Spleen (tissue), 11 donors: Measurements from ENCODE around the gene PGP. TPM values are rescaled to one million over a fixed set of nuclear protein-coding genes. Genes with fewer than 3 reads are reported as not detected.

Source experiments
- DNase-seq: peaks from one replicate; pipeline ENCODE4 v3.0.0-alpha.2; 2020
- H3K27ac ChIP-seq, 8 donors: fragments of 200-600 bp; sonication (generic) in 7 of 8; 1 replicate in 4 of 8; 2 replicates in 4 of 8; pipeline versions ENCODE4 v1.5.0 to v1.8.0; 2016 to 2021; ENCODE audit warnings: inconsistent platforms in 4 of 8, mild to moderate bottlenecking in 4 of 8, moderate library complexity in 1 of 8
- H3K27me3 ChIP-seq, 7 donors: fragments of 200-600 bp; sonication (generic) in 6 of 7; replicated peaks in 1 of 7; 1 replicate in 4 of 7; 2 replicates in 3 of 7; pipeline versions ENCODE4 v1.5.0 to v1.8.0; 2016 to 2021; ENCODE audit warnings: inconsistent platforms in 3 of 7, mild to moderate bottlenecking in 1 of 7
- H3K36me3 ChIP-seq, 6 donors: fragments of 200-600 bp; sonication (generic) in 5 of 6; 1 replicate in 4 of 6; 2 replicates in 2 of 6; pipeline versions ENCODE4 v1.5.0 to v1.8.0; 2016 to 2021; ENCODE audit warnings: inconsistent platforms in 2 of 6
- H3K4me1 ChIP-seq, 6 donors: fragments of 200-600 bp; sonication (generic) in 5 of 6; 1 replicate in 3 of 6; 2 replicates in 3 of 6; pipeline versions ENCODE4 v1.5.0 to v1.8.0; 2016 to 2021; ENCODE audit warnings: inconsistent platforms in 3 of 6
- H3K4me3 ChIP-seq, 8 donors: fragments of 200-600 bp; sonication (generic) in 7 of 8; 1 replicate in 4 of 8; 2 replicates in 4 of 8; pipeline versions ENCODE4 v1.5.0 to v1.8.0; 2016 to 2021; ENCODE audit warnings: inconsistent platforms in 4 of 8, mild to moderate bottlenecking in 4 of 8, moderate library complexity in 2 of 8
- H3K9me3 ChIP-seq, 8 donors: fragments of 200-600 bp; sonication (generic) in 7 of 8; 1 replicate in 4 of 8; 2 replicates in 4 of 8; pipeline versions ENCODE4 v1.5.0 to v1.8.0; 2016 to 2021; ENCODE audit warnings: inconsistent platforms in 4 of 8
- POLR2A ChIP-seq, 3 donors: fragments of 450-650 bp; IDR thresholded peaks; one replicate each; pipeline ENCODE4 v1.5.1; 2017; ENCODE audit warnings: antibody characterized with exemption in 3 of 3, mild to moderate bottlenecking in 1 of 3
- POLR2AphosphoS5 ChIP-seq, 3 donors: sonication (generic); formaldehyde crosslinking; IDR thresholded peaks; one replicate each; pipeline ENCODE4 v1.5.1; 2017; ENCODE audit warnings: antibody characterized with exemption in 3 of 3
- WGBS, 5 donors: extraction: QIAGEN DNeasy Blood & Tissue Kit in 3 of 5; methylation state at CpG; one replicate each; pipeline versions ENCODE4 v1.1.5 to v1.1.7; 2013 to 2018; 5-methylcytosine and 5-hydroxymethylcytosine counted together
- intact Hi-C: fragments of 100-400 bp; cut with DNase I; formaldehyde crosslinking; loops from one replicate; pipeline ENCODE4 v1.15.0; 2023; ENCODE audit warnings: low total_unique reads
- polyA plus RNA-seq, 3 donors: library from polyadenylated mRNA; stranded (reverse); fragments of 200-250 nt; gene quantifications; one replicate each; pipeline ENCODE4 v1.2.1, GENCODE V29; 2013
- total RNA-seq, 7 donors: library from RNA; depleted of rRNA in 3 of 7; stranded (reverse); fragments of >200 nt in 3 of 7; fragmentation: NEBNext Ultra II Directional in 4 of 7; extraction: Animal tissue kit (Norgen Biotek cat#: 25700) in 4 of 7; gene quantifications; one replicate each; pipeline versions ENCODE4 v1.1.0 to v1.2.1, GENCODE V29; 2016 to 2021
- TF ChIP-seq, protein P1 (sequence below), 11 experiments: fragments of 200-600 bp in 7 of 11; fragments of 450-650 bp in 4 of 11; sonication (generic) in 4 of 11; IDR thresholded peaks in 8 of 11; conservative IDR thresholded peaks in 3 of 11; 1 replicate in 7 of 11; 2 replicates in 4 of 11; pipeline versions ENCODE4 v1.4.0 to v1.8.0; 2016 to 2021; ENCODE audit warnings: antibody characterized with exemption in 11 of 11, inconsistent platforms in 4 of 11, mild to moderate bottlenecking in 1 of 11
- donor health status: healthy with polysubstance abuse.
- donor health status: DM: no; HTN: no; CAD: no; lungs with moderate emphysema.
- donor health status: DM: no; HTN: no; CAD: no.
- donor health status: Bipolar disorder and iron deficiency.
- donor health status: healthy.
- donor health status: DM: no; HTN: no; CAD: no.
- donor health status: DM: yes; HTN: yes; CAD: no.

PGP gene
- total and polyA plus RNA-seq, 10 donors = 9.3 to 20.2 (median 13.7) TPM

DNA sequence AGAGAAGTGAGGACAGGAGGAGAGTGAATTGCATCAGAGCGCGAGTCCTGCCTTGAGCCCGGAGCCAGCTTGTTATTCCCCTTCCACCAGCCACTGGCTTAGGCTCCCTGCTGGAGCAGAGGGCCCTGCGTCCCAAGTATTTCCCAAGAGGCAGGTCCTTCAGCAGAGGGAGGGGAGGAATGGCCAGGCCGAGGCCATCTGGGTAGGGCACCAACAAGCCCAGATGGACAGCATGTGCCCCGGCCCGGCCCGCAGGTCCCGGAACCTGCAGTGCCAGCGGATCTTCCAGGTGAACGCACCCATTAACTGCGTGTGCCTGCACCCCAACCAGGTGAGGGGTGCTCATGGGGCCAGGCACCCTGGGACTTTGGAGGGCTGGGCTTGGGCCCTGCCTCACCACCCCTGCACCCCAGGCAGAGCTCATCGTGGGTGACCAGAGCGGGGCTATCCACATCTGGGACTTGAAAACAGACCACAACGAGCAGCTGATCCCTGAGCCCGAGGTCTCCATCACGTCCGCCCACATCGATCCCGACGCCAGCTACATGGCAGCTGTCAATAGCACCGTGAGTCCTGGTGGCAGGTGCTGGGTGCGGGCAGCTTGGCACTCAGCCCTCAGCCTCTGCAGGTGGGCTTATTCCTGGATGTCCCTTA is 7.7 kb downstream of the PGP start:
- H3K4me1 ChIP-seq = peaks cover 12 to 54% (median 34%) of the 10 kb centered on the region in 6 donors
- TF ChIP-seq POLR2AphosphoS5 (IDR thresholded peaks at IDR 0.05) = peak in 1 of 3 donors; percentile 43
- no peak for TF ChIP-seq POLR2A (IDR thresholded peaks at IDR 0.05)
- no peaks in the 10 kb centered on the region for H3K9me3 ChIP-seq
- WGBS, 5 donors = 84 to 94% (median 90%) methylated on average over 10 to 23 of the region's 23 CpGs
- H3K27me3 ChIP-seq = no peaks in the 10 kb centered on the region
- H3K36me3 ChIP-seq = peaks cover 0 to 46% (median 33%) of the 10 kb centered on the region in 6 donors
- H3K4me3 ChIP-seq = peak overlapping the region in 1 of 8 donors; percentile 82
- DNase-seq = no peak
- H3K27ac ChIP-seq = peak overlapping the region in 2 of 8 donors; percentile 97 to 99
- intact Hi-C loops = no loop called here

DNA sequence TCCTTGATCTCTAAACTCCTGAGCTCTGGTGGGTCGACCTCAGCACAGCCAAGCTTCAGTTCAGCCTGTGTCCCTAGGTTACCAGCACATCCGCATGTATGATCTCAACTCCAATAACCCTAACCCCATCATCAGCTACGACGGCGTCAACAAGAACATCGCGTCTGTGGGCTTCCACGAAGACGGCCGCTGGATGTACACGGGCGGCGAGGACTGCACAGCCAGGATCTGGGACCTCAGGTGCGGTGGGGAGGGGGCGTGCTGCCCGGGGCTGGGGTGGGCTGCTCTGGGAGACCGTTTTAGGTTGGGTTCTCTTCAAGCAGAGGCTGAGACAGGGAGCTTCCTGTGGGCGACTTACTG is 8.2 kb downstream of the PGP start:
- 74 to 87% (median 81%) methylated on average over 18 of the region's 18 CpGs for WGBS, 5 donors
- Histone ChIP-seq H3K4me3 (peak overlapping the region in 6 of 8 donors; percentile 61 to 82 (median 68)), H3K27ac (peak overlapping the region in 5 of 8 donors; percentile 97 to 99 (median 98)), H3K9me3 (no peaks in the 10 kb centered on the region), H3K36me3 (peaks cover 0 to 43% (median 33%) of the 10 kb centered on the region in 6 donors), H3K27me3 (no peaks in the 10 kb centered on the region), H3K4me1 (peaks cover 12 to 49% (median 32%) of the 10 kb centered on the region in 6 donors)
- TF ChIP-seq, protein P1, sequence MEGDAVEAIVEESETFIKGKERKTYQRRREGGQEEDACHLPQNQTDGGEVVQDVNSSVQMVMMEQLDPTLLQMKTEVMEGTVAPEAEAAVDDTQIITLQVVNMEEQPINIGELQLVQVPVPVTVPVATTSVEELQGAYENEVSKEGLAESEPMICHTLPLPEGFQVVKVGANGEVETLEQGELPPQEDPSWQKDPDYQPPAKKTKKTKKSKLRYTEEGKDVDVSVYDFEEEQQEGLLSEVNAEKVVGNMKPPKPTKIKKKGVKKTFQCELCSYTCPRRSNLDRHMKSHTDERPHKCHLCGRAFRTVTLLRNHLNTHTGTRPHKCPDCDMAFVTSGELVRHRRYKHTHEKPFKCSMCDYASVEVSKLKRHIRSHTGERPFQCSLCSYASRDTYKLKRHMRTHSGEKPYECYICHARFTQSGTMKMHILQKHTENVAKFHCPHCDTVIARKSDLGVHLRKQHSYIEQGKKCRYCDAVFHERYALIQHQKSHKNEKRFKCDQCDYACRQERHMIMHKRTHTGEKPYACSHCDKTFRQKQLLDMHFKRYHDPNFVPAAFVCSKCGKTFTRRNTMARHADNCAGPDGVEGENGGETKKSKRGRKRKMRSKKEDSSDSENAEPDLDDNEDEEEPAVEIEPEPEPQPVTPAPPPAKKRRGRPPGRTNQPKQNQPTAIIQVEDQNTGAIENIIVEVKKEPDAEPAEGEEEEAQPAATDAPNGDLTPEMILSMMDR (IDR thresholded peaks at IDR 0.05 in 8 of 11, conservative IDR thresholded peaks at IDR 0.05 in 3 of 11) = no peak
- no peak for TF ChIP-seq POLR2AphosphoS5 (IDR thresholded peaks at IDR 0.05)
- TF ChIP-seq POLR2A (IDR thresholded peaks at IDR 0.05) = no peak
- no peak for DNase-seq
- intact Hi-C loops = no loop called here

DNA sequence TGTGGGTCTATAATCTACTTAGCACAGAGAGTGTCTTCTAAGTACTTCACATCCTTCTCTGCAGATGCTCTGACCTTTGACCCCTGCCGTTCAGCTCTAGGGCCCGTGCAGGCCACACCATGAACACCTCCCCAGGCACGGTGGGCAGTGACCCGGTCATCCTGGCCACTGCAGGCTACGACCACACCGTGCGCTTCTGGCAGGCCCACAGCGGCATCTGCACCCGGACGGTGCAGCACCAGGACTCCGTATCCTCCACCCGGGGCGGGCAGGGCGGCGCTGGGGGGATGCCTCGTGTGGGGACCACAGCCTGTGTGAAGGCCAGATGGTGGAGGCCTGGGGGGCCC is 8.7 kb downstream of the PGP start:
- Histone ChIP-seq H3K4me1 (peaks cover 12 to 49% (median 32%) of the 10 kb centered on the region in 6 donors), H3K27ac (peak overlapping the region; percentile 93 to 99 (median 98)), H3K27me3 (no peaks in the 10 kb centered on the region), H3K9me3 (no peaks in the 10 kb centered on the region), H3K36me3 (peaks cover 0 to 43% (median 33%) of the 10 kb centered on the region in 6 donors), H3K4me3 (peak overlapping the region; percentile 56 to 82 (median 64))
- intact Hi-C loops = no loop called here
- TF ChIP-seq, protein P1 (IDR thresholded peaks at IDR 0.05 in 8 of 11, conservative IDR thresholded peaks at IDR 0.05 in 3 of 11) = peak in 1 of 11 experiments; percentile 3
- TF ChIP-seq POLR2A (IDR thresholded peaks at IDR 0.05) (no peak), POLR2AphosphoS5 (IDR thresholded peaks at IDR 0.05) (no peak)
- WGBS, 5 donors = 14 to 23% (median 15%) methylated on average over 7 to 16 of the region's 16 CpGs
- DNase-seq = peak; percentile 91

DNA sequence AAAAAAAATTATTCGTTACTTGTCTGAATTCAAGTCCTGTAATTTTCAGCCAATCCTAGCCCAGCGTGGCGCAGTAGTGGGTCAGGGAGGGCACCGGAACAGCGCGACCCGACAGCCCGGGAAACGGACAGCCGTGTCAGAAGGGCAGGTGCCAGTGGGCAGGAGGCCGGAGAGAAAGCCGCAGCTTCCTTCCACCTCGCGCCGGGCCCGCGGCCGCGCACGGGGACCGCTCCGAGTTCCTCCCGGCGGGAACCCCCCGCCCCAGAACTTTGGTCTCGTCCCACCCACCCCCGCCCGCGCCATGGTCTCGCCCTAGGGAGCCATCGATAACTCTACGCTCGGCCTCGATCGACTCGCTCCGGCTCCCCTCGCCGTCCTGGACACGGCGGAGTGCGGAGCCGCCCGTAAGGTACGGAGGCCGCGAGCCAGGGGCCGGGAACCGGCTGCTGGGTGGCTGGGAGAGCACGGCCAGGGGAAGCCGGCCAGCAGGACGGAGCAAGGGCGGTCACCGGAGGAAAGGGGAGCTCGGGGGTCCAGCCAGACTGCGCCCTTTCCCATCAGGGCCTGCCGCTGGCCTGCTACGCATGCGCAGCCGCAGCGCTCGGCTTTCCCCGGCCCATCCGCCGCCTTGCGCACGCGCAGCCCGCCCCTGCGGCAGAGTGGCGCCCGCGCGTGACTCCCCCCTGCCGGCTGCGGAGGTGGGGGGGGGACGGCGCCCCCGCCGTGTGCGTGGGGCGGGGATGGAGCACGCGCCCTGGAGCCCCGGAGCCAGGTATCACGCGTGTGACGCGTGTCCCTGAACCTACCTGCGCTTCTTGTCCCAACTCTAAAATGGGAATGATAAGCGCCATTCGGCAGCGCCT is 9.3 kb downstream of the PGP start, which contains the start of gene MLST8:
TSS of gene MLST8 (plus strand) at position 351 of the 863 bp plus-strand sequence. CDS start 632 bp downstream, outside the sequence.
- no peaks in the 10 kb centered on the region for H3K9me3 ChIP-seq
- H3K4me3 ChIP-seq = peak within 1 kb of the TSS; percentile 56 to 82 (median 64)
- peaks cover 0 to 39% (median 33%) of the 10 kb centered on the region in 6 donors for H3K36me3 ChIP-seq
- peak within 1 kb of the TSS; percentile 93 to 99 (median 98) for H3K27ac ChIP-seq
- WGBS, 5 donors = 0% methylated on average over 21 to 93 of the region's 93 CpGs
- peak; percentile 97 for DNase-seq
- peak; percentile 93 to 98 (median 95) for TF ChIP-seq POLR2AphosphoS5 (IDR thresholded peaks at IDR 0.05)
- TF ChIP-seq POLR2A (IDR thresholded peaks at IDR 0.05) = peak; percentile 61 to 73 (median 62)
- TF ChIP-seq, protein P1 (IDR thresholded peaks at IDR 0.05 in 8 of 11, conservative IDR thresholded peaks at IDR 0.05 in 3 of 11) = peak in 5 of 11 experiments; percentile 8 to 56 (median 45)
- no peaks in the 10 kb centered on the region for H3K27me3 ChIP-seq
- H3K4me1 ChIP-seq = peaks cover 12 to 44% (median 32%) of the 10 kb centered on the region in 6 donors
- intact Hi-C loops = no loop called here
